SK-N-DZ (cell line): ENCODE results near the gene WDR27.
"Not testable (repeated sequence)": the region's sequence is repeated elsewhere in the genome, so short reads cannot be mapped to it uniquely, and the experiment has no call there.

Experiments used
- DNase-seq: peaks from one replicate; pipeline ENCODE4 v3.0.0-alpha.2; 2015; ENCODE audit warnings: low spot score

WDR27 gene

GRCh38 chr6:169529931-169530751, 171.7 kb downstream of the WDR27 start:
- no peak for DNase-seq

- DNase-seq, result no peak
Observed at GRCh38 chr6:169528755-169529154, 173.1 kb downstream of the WDR27 start.

GRCh38 chr6:169527306-169527705, 174.5 kb downstream of the WDR27 start:
- DNase-seq, result no peak

GRCh38 chr6:169521825-169522224, 180.0 kb downstream of the WDR27 start:
- no peak for DNase-seq

- no peak for DNase-seq
Observed at GRCh38 chr6:169520104-169520503, 181.7 kb downstream of the WDR27 start.

GRCh38 chr6:169518451-169518850, 183.4 kb downstream of the WDR27 start:
- no peak for DNase-seq

- no peak for DNase-seq
Observed at GRCh38 chr6:169513478-169514193, 188.2 kb downstream of the WDR27 start.

- DNase-seq, result not testable (repeated sequence)
Observed at GRCh38 chr6:169511785-169512184, 190.0 kb downstream of the WDR27 start.

GRCh38 chr6:169510871-169511270, 191.0 kb downstream of the WDR27 start:
- DNase-seq, result no peak

GRCh38 chr6:169508452-169508851, 193.4 kb downstream of the WDR27 start:
- no peak for DNase-seq

GRCh38 chr6:169503422-169504152, 198.2 kb downstream of the WDR27 start:
- DNase-seq, result no peak

GRCh38 chr6:169502445-169502844, 199.4 kb downstream of the WDR27 start:
- DNase-seq, result no peak

- DNase-seq, result no peak
Observed at GRCh38 chr6:169501777-169502313, 200.0 kb downstream of the WDR27 start.

- DNase-seq, result no peak
Observed at GRCh38 chr6:169501128-169501527, 200.7 kb downstream of the WDR27 start.

- DNase-seq, result no peak
Observed at GRCh38 chr6:169500688-169501087, 201.1 kb downstream of the WDR27 start.

GRCh38 chr6:169499848-169500247, 202.0 kb downstream of the WDR27 start:
- no peak for DNase-seq

GRCh38 chr6:169498916-169499513, 202.8 kb downstream of the WDR27 start:
- DNase-seq, result no peak

- DNase-seq, result no peak
Observed at GRCh38 chr6:169495601-169496000, 206.2 kb downstream of the WDR27 start.

- DNase-seq, result no peak
Observed at GRCh38 chr6:169494038-169494437, 207.8 kb downstream of the WDR27 start.

- DNase-seq, result no peak
Observed at GRCh38 chr6:169491482-169491881, 210.3 kb downstream of the WDR27 start.

GRCh38 chr6:169490830-169491229, 211.0 kb downstream of the WDR27 start:
- no peak for DNase-seq

GRCh38 chr6:169490246-169490641, 211.6 kb downstream of the WDR27 start:
- no peak for DNase-seq
